ENCODE results near the gene GINM1. TPM values are rescaled to one million over a fixed set of nuclear protein-coding genes. Genes with fewer than 3 reads are reported as not detected.

The GINM1 gene, protein sequence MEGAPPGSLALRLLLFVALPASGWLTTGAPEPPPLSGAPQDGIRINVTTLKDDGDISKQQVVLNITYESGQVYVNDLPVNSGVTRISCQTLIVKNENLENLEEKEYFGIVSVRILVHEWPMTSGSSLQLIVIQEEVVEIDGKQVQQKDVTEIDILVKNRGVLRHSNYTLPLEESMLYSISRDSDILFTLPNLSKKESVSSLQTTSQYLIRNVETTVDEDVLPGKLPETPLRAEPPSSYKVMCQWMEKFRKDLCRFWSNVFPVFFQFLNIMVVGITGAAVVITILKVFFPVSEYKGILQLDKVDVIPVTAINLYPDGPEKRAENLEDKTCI
- polyA plus RNA-seq (ENCODE audit: insufficient read length in 3 of 3), result 100 to 1,000 TPM in 1 of 3 donors, 10 to 100 TPM in 2; 85.5 to 104 (median 90.7) TPM
- long read RNA-seq, donor 1, transcript GINM1-201 (8 exons, 2,024 nt), result major isoform, 23 of 38 reads
- long read RNA-seq, donor 1, partial matches to known transcripts, result 15 of 38 reads
- long read RNA-seq, donor 1, other reads (novel, unspliced or antisense), result 0 of 38 reads
- long read RNA-seq, donor 2, transcript GINM1-201 (8 exons, 2,024 nt), result major isoform, 20 of 20 reads
- long read RNA-seq, donor 2, partial matches to known transcripts, result 0 of 20 reads
- long read RNA-seq, donor 2, other reads (novel, unspliced or antisense), result 0 of 20 reads
- long read RNA-seq, donor 3, transcript GINM1-201 (8 exons, 2,024 nt), result major isoform, 41 of 46 reads
- long read RNA-seq, donor 3, partial matches to known transcripts, result 0 of 46 reads
- long read RNA-seq, donor 3, other reads (novel, unspliced or antisense), result 5 of 46 reads
- long read RNA-seq, donor 4, transcript GINM1-201 (8 exons, 2,024 nt), result major isoform, 26 of 26 reads
- long read RNA-seq, donor 4, partial matches to known transcripts, result 0 of 26 reads
- long read RNA-seq, donor 4, other reads (novel, unspliced or antisense), result 0 of 26 reads
- long read RNA-seq, donor 5, result 0 reads
- long read RNA-seq, donor 6, transcript GINM1-201 (8 exons, 2,024 nt), result major isoform, 19 of 19 reads
- long read RNA-seq, donor 6, partial matches to known transcripts, result 0 of 19 reads
- long read RNA-seq, donor 6, other reads (novel, unspliced or antisense), result 0 of 19 reads
- long read RNA-seq, donor 7, transcript GINM1-201 (8 exons, 2,024 nt), result major isoform, 22 of 27 reads
- long read RNA-seq, donor 7, partial matches to known transcripts, result 5 of 27 reads
- long read RNA-seq, donor 7, other reads (novel, unspliced or antisense), result 0 of 27 reads
- long read RNA-seq, donor 8, result 0 reads
- long read RNA-seq, donor 9, transcript GINM1-201 (8 exons, 2,024 nt), result major isoform, 25 of 25 reads
- long read RNA-seq, donor 9, partial matches to known transcripts, result 0 of 25 reads
- long read RNA-seq, donor 9, other reads (novel, unspliced or antisense), result 0 of 25 reads
- long read RNA-seq, donor 10, transcript GINM1-201 (8 exons, 2,024 nt), result major isoform, 23 of 23 reads
- long read RNA-seq, donor 10, partial matches to known transcripts, result 0 of 23 reads
- long read RNA-seq, donor 10, other reads (novel, unspliced or antisense), result 0 of 23 reads
- long read RNA-seq, donor 11, transcript GINM1-201 (8 exons, 2,024 nt), result major isoform, 31 of 31 reads
- long read RNA-seq, donor 11, partial matches to known transcripts, result 0 of 31 reads
- long read RNA-seq, donor 11, other reads (novel, unspliced or antisense), result 0 of 31 reads
- long read RNA-seq, donor 12, transcript GINM1-201 (8 exons, 2,024 nt), result major isoform, 5 of 5 reads
- long read RNA-seq, donor 12, partial matches to known transcripts, result 0 of 5 reads
- long read RNA-seq, donor 12, other reads (novel, unspliced or antisense), result 0 of 5 reads
- long read RNA-seq, donor 13, result 0 reads
- long read RNA-seq, donor 14, transcript GINM1-201 (8 exons, 2,024 nt), result major isoform, 28 of 28 reads
- long read RNA-seq, donor 14, partial matches to known transcripts, result 0 of 28 reads
- long read RNA-seq, donor 14, other reads (novel, unspliced or antisense), result 0 of 28 reads
- long read RNA-seq, donor 15, transcript GINM1-201 (8 exons, 2,024 nt), result major isoform, 11 of 11 reads
- long read RNA-seq, donor 15, partial matches to known transcripts, result 0 of 11 reads
- long read RNA-seq, donor 15, other reads (novel, unspliced or antisense), result 0 of 11 reads
- long read RNA-seq, donor 16, transcript GINM1-201 (8 exons, 2,024 nt), result major isoform, 65 of 85 reads
- long read RNA-seq, donor 16, partial matches to known transcripts, result 5 of 85 reads
- long read RNA-seq, donor 16, other reads (novel, unspliced or antisense), result 15 of 85 reads

- DNase-seq (ENCODE audit: extremely low read depth in 1 of 11, low read depth in 9 of 11, low spot score in 4 of 11), result peak; percentile 89 to 98 (median 93)
Observed at GRCh38 chr6:149565527-149566409, at the start of gene GINM1. Gene GINM1, plus strand, starts transcription at chr6:149566375. Its CDS starts 40 bp downstream, at chr6:149566415.

- no peak for DNase-seq (ENCODE audit: extremely low read depth in 1 of 11, low read depth in 9 of 11, low spot score in 4 of 11)
Observed at GRCh38 chr6:149529650-149530049, 36.5 kb upstream of the GINM1 start.

DNA sequence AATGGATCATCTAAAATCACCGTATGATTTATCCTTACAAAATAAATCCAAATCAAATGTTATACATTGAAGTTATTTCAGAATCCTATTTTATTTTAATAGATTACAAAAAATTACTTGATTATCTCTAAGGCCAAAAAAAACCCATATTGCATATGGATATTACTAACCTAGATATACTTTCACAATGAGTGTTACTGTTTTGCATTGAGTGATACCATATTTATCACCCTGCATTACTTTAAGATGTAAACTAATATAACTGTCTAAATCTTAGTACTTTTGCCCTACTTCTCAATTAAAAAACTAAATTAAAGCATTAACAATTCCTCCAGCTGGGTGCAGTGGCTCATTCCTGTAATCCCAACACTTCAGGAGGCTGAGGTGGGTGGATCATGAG lies 31.4 kb upstream of the GINM1 start:
- no peak for DNase-seq (ENCODE audit: extremely low read depth in 1 of 11, low read depth in 9 of 11, low spot score in 4 of 11)

DNA sequence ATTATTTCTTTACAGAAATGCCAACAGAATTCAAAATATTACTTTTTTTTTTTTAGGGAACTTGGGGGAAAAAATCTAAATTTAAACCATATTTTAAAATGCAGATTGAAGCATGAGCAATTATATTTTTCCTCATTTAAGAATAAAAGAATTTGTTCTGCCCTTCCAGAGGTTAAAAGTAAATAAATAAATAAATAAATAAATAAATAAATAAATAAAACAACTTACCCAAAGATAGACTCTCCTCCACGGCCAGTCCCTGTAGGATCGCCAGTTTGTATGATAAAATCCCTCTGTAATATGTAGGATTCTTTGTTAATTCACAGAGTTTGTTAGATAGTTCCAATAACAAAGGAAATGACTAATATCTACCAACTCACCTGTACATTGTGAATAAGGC lies 25.0 kb upstream of the GINM1 start:
- no peak for DNase-seq (ENCODE audit: extremely low read depth in 1 of 11, low read depth in 9 of 11, low spot score in 4 of 11)

DNA sequence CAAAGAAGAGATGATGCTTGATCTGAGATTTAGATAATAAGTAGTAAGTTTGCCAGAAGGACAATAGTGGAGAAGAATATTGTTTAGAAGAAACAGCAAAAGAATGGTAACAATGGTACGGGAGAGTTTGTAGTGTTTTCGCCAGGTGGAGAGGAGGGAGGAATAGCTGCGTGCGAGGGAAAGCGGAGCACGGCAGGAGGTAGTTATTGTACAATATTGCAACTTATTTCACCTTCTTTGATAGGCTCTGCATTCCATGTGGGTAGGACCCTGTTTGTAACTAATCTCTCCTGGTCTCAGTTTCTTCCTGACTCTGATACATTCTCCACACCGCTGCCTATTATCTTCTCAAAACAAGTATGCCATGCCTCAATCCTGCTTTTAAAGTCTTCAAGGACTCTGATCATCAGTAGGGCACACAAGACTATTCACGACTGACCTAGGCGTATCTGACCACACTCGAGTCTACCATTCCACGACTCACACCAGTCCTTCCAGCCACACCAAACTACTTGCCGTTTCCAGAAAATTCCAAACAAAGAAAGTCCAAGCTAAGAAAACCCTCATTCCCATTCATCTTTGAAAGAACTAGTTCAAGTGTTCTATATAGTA lies 21.4 kb upstream of the GINM1 start:
- DNase-seq (ENCODE audit: extremely low read depth in 1 of 11, low read depth in 9 of 11, low spot score in 4 of 11), result no peak

GRCh38 chr6:149545258-149545753 lies 20.9 kb upstream of the GINM1 start:
- peak in 7 of 11 donors; percentile 45 to 65 (median 61) for DNase-seq (ENCODE audit: extremely low read depth in 1 of 11, low read depth in 9 of 11, low spot score in 4 of 11)

- DNase-seq (ENCODE audit: extremely low read depth in 1 of 11, low read depth in 9 of 11, low spot score in 4 of 11), result peak; percentile 89 to 96 (median 93)
Observed at GRCh38 chr6:149545754-149546471, 20.3 kb upstream of the GINM1 start, which contains the start of gene PPIL4. Gene PPIL4, minus strand, starts transcription at chr6:149546043. Its CDS starts 38 bp downstream, at chr6:149546005.

GRCh38 chr6:149551920-149552319 lies 14.3 kb upstream of the GINM1 start:
- DNase-seq (ENCODE audit: extremely low read depth in 1 of 11, low read depth in 9 of 11, low spot score in 4 of 11), result no peak

DNA sequence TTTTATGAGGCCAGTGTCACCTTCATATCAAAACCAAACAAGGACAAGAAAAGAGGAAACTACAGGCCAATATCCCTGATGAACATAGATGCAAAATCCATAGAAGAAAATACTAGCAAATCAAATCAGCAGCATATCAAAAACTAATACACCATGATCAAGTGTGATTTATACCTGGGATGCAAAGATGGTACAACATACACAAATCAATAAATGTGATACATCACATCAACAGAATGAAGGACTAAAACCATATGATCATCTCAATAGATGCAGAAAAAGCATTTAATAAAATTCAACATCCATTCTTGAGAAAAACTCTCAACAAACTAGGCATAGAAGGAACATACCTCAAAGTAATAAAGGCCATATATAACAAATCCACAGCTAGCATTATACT lies 8.1 kb upstream of the GINM1 start:
- no peak for DNase-seq (ENCODE audit: extremely low read depth in 1 of 11, low read depth in 9 of 11, low spot score in 4 of 11)

GRCh38 chr6:149559389-149559788 lies 6.8 kb upstream of the GINM1 start:
- DNase-seq (ENCODE audit: extremely low read depth in 1 of 11, low read depth in 9 of 11, low spot score in 4 of 11), result no peak

- no peak for DNase-seq (ENCODE audit: extremely low read depth in 1 of 11, low read depth in 9 of 11, low spot score in 4 of 11)
Observed at GRCh38 chr6:149560736-149561135, 5.4 kb upstream of the GINM1 start.

- no peak for DNase-seq (ENCODE audit: extremely low read depth in 1 of 11, low read depth in 9 of 11, low spot score in 4 of 11)
Observed at GRCh38 chr6:149563203-149563927, 2.8 kb upstream of the GINM1 start.

- no peak for DNase-seq (ENCODE audit: extremely low read depth in 1 of 11, low read depth in 9 of 11, low spot score in 4 of 11)
Observed at GRCh38 chr6:149563928-149564325, 2.2 kb upstream of the GINM1 start.
